Endothelial cell of umbilical vein (primary cell): Measurements from ENCODE around the gene OTUD7B. TPM values are rescaled to one million over a fixed set of nuclear protein-coding genes. Genes with fewer than 3 reads are reported as not detected.

Source experiments
- BruUV-seq: library from RNA; stranded (reverse); fragments of 400-500 nt; replicated peaks from 2 replicates; lab custom pipeline; 2021; lab: Mats Ljungman, UMichigan
- CTCF ChIA-PET: fragments of 300-600, 350-600 bp; sonication (Branson Sonifier 250); formaldehyde crosslinking; loops from one replicate; lab custom pipeline; 2021; ENCODE audit warnings: antibody characterized with exemption, inconsistent platforms; lab: Charles Lee
- POLR2A ChIA-PET: fragments of 300-600, 350-600 bp; sonication (Branson Sonifier 250); formaldehyde crosslinking; loops from one replicate; lab custom pipeline; 2021; ENCODE audit warnings: antibody characterized with exemption, inconsistent platforms; lab: Charles Lee
- DNase-seq: peaks from one replicate; pipeline ENCODE4 v3.0.0-alpha.2; 2011; ENCODE audit warnings: low read depth, low spot score
- FAIRE-seq: peaks from 2 replicates; lab custom pipeline; 2011; peaks lifted over from hg19 to GRCh38; lab: Jason Lieb, UNC
- H2AFZ ChIP-seq: 2 replicates; pipeline ENCODE4 v1.6.0; 2012; ENCODE audit warnings: low read depth, low read length, control low read depth, inconsistent platforms
- H3K27ac ChIP-seq: 2 replicates; pipeline ENCODE4 v1.5.1; 2011; ENCODE audit warnings: low read depth, mild to moderate bottlenecking, control low read depth, low read length, moderate library complexity; ENCODE audit not compliant: insufficient read depth
- H3K27me3 ChIP-seq, 2 experiments: 2 replicates each; pipeline versions ENCODE4 v1.6.0 to v1.6.1; 2011; ENCODE audit warnings: low read length in 2 of 2, mixed read lengths in 1 of 2; ENCODE audit not compliant: control insufficient read depth in 2 of 2, insufficient read depth in 2 of 2
- H3K36me3 ChIP-seq, 2 experiments: 2 replicates in 1 of 2; 3 replicates in 1 of 2; pipeline ENCODE4 v1.5.1; 2011; ENCODE audit warnings: low read length in 2 of 2, mild to moderate bottlenecking in 1 of 2, moderate library complexity in 1 of 2; ENCODE audit not compliant: control insufficient read depth in 2 of 2, insufficient read depth in 2 of 2; ENCODE audit errors: extremely low read depth in 1 of 2
- H3K4me1 ChIP-seq: 3 replicates; pipeline ENCODE4 v1.5.1; 2011; ENCODE audit warnings: mild to moderate bottlenecking, low read length; ENCODE audit not compliant: control insufficient read depth, insufficient read depth; ENCODE audit errors: extremely low read depth
- H3K4me2 ChIP-seq: 2 replicates; pipeline ENCODE4 v1.6.1; 2011; ENCODE audit warnings: low read length, control low read depth, mixed read lengths; ENCODE audit not compliant: insufficient read depth
- H3K4me3 ChIP-seq, 3 experiments: fragments of 200-600 bp in 1 of 3; sonication (generic), shearing (Covaris generic) in 1 of 3; replicated peaks in 1 of 3; 2 replicates each; pipeline ENCODE4 v1.5.1; 2011 to 2016; ENCODE audit warnings: control low read depth in 3 of 3, low read length in 3 of 3, mild to moderate bottlenecking in 2 of 3, inconsistent platforms in 1 of 3, low read depth in 1 of 3, moderate library complexity in 1 of 3; ENCODE audit not compliant: insufficient read depth in 1 of 3
- H3K79me2 ChIP-seq: 2 replicates; pipeline ENCODE4 v1.6.0; 2012; ENCODE audit warnings: low read length, inconsistent platforms; ENCODE audit not compliant: control insufficient read depth, insufficient read depth
- H3K9ac ChIP-seq: replicated peaks from 2 replicates; pipeline ENCODE3; 2011; ENCODE audit warnings: low read length, control low read depth; ENCODE audit not compliant: insufficient read depth; ENCODE audit errors: extremely low read depth
- H3K9me1 ChIP-seq: replicated peaks from 3 replicates; pipeline ENCODE4 v1.6.0; 2011; ENCODE audit warnings: mild to moderate bottlenecking, low read length; ENCODE audit not compliant: control insufficient read depth, insufficient read depth; ENCODE audit errors: extremely low read depth
- H3K9me3 ChIP-seq: replicated peaks from 2 replicates; pipeline ENCODE4 v1.5.1; 2012; ENCODE audit warnings: low read length, inconsistent platforms; ENCODE audit not compliant: control insufficient read depth, insufficient read depth
- H4K20me1 ChIP-seq: replicated peaks from 2 replicates; pipeline ENCODE3; 2011; ENCODE audit warnings: mild to moderate bottlenecking, low read length; ENCODE audit not compliant: control insufficient read depth, insufficient read depth; ENCODE audit errors: extremely low read depth
- EZH2 ChIP-seq: IDR thresholded peaks from 2 replicates; pipeline ENCODE4 v1.6.1; 2012; ENCODE audit warnings: borderline replicate concordance, low read depth, mild to moderate bottlenecking, moderate library complexity, low read length, inconsistent platforms; ENCODE audit not compliant: severe bottlenecking
- FOS ChIP-seq: IDR thresholded peaks from 2 replicates; pipeline ENCODE4 v1.6.1; 2011; ENCODE audit warnings: mild to moderate bottlenecking, low read length, moderate library complexity, borderline replicate concordance; ENCODE audit not compliant: insufficient read depth
- GATA2 ChIP-seq: IDR thresholded peaks from 2 replicates; pipeline ENCODE4 v1.7.0; 2011; ENCODE audit warnings: low read depth, mild to moderate bottlenecking, moderate library complexity, mixed read lengths, low read length; ENCODE audit not compliant: insufficient read length, insufficient read depth
- JUN ChIP-seq: IDR thresholded peaks from 2 replicates; pipeline ENCODE4 v1.6.1; 2011; ENCODE audit warnings: borderline replicate concordance, low read depth; ENCODE audit not compliant: insufficient read length, insufficient read depth
- MYC ChIP-seq: IDR thresholded peaks from one replicate; pipeline ENCODE4 v1.6.1; 2011; ENCODE audit warnings: mild to moderate bottlenecking, low read depth, low read length
- POLR2A ChIP-seq: IDR thresholded peaks from 2 replicates; pipeline ENCODE4 v1.6.1; 2012; ENCODE audit warnings: low read depth, mild to moderate bottlenecking, control low read depth, low read length
- POLR2AphosphoS5 ChIP-seq: IDR thresholded peaks from 2 replicates; pipeline ENCODE4 v1.6.1; 2012; ENCODE audit warnings: low read depth, mild to moderate bottlenecking, control low read depth, low read length, moderate library complexity; ENCODE audit not compliant: insufficient read depth
- dilution Hi-C: fragments of 300-500 bp; cut with MboI; formaldehyde crosslinking; loops from one replicate; pipeline ENCODE4 v1.15.0; 2019; ENCODE audit warnings: low sequenced_read_pairs; ENCODE audit not compliant: extremely low pct_ligation_motif_present
- intact Hi-C: fragments of 100-400 bp; cut with micrococcal nuclease; formaldehyde crosslinking; loops from one replicate; pipeline ENCODE4 v1.10.0; 2022
- polyA plus RNA-seq, 4 experiments: library from polyadenylated mRNA; depleted of rRNA in 3 of 4; stranded (reverse) in 3 of 4; unstranded in 1 of 4; fragments of >200 nt; gene quantifications; 2 replicates each; pipeline versions ENCODE4 v1.2.1 to v1.2.3, GENCODE V29; 2011 to 2012; ENCODE audit warnings: missing spikeins in 1 of 4
- total RNA-seq: library from RNA; stranded (reverse); gene quantifications from 2 replicates; pipeline ENCODE4 v1.2.3, GENCODE V29; 2021
- TF ChIP-seq, protein P1 (sequence below): IDR thresholded peaks from 2 replicates; pipeline ENCODE4 v1.6.1; 2011; ENCODE audit not compliant: insufficient read depth, insufficient read length
- TF ChIP-seq, protein P2 (sequence below), 2 donors: IDR thresholded peaks; 1 replicate in 1 of 2; 2 replicates in 1 of 2; pipeline ENCODE4 v1.5.1; 2011; ENCODE audit warnings: low read length in 2 of 2, mild to moderate bottlenecking in 2 of 2, moderate library complexity in 2 of 2, control low read depth in 1 of 2, inconsistent platforms in 1 of 2, low read depth in 1 of 2; ENCODE audit not compliant: insufficient read depth in 1 of 2; ENCODE audit errors: extremely low read depth in 1 of 2

Gene OTUD7B
- total and polyA plus RNA-seq, 2 donors (not counting 3 experiments of a cell fraction or from before 2014, with no cell fraction given), result 4.3 to 22.8 TPM

DNA sequence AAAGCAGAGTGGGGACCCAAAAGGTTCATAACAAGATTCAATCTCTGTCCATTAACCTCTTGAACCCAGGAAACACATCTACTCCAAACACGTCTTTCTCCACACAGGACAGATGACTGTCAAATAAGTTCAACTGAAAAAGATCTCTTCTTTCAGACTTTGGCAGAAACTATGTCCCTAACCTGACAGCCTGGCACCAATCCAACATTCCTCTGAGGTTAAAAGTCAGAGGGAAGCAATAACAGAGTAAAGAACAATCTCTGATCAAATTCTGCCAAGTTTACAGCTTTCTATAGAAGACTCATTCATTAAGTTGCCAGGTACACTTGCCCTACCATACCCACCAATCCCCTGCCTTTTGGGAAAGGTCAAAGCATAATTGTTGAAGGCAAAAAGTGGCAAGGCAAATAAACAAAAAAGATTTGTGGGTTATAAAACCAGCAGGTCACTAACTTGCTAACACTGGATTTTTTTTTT is 31.9 kb downstream of the OTUD7B start:
- Histone ChIP-seq H3K9ac (no peak overlapping the region), H3K4me3 (no peak overlapping the region), H3K9me1 (no peaks in the 10 kb centered on the region), H3K27me3 (no peaks in the 10 kb centered on the region), H3K4me1 (peaks cover 9% of the 10 kb centered on the region), H4K20me1 (peaks cover 5% of the 10 kb centered on the region), H3K4me2 (no peak overlapping the region), H3K79me2 (peaks cover 25% of the 10 kb centered on the region), H3K36me3 (peaks cover 2 to 3% of the 10 kb centered on the region in 2 experiments), H3K27ac (no peak overlapping the region), H3K9me3 (no peaks in the 10 kb centered on the region), H2AFZ (no peak overlapping the region)
- intact Hi-C loops, result no loop called here
- dilution Hi-C loops, result no loop called here
- ChIA-PET CTCF (interaction anchor here (1.0 to 3.1 kb wide), 4 partner anchors 17 to 191 kb away, joined by 3 to 10 read pairs (median 5); no protein-coding TSS in a partner anchor), POLR2A (interaction anchor here (0.6 kb wide), 1 partner anchor 185 kb away, joined by 3 read pairs; no protein-coding TSS in a partner anchor)
- peak; percentile 46 for FAIRE-seq
- TF ChIP-seq, protein P1, sequence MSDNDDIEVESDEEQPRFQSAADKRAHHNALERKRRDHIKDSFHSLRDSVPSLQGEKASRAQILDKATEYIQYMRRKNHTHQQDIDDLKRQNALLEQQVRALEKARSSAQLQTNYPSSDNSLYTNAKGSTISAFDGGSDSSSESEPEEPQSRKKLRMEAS, result no peak
- no peak for TF ChIP-seq POLR2AphosphoS5
- TF ChIP-seq JUN, result no peak
- no peak for TF ChIP-seq EZH2
- no peak for TF ChIP-seq FOS
- no peak for TF ChIP-seq MYC
- TF ChIP-seq POLR2A, result no peak
- no peak for TF ChIP-seq GATA2
- TF ChIP-seq, protein P2, sequence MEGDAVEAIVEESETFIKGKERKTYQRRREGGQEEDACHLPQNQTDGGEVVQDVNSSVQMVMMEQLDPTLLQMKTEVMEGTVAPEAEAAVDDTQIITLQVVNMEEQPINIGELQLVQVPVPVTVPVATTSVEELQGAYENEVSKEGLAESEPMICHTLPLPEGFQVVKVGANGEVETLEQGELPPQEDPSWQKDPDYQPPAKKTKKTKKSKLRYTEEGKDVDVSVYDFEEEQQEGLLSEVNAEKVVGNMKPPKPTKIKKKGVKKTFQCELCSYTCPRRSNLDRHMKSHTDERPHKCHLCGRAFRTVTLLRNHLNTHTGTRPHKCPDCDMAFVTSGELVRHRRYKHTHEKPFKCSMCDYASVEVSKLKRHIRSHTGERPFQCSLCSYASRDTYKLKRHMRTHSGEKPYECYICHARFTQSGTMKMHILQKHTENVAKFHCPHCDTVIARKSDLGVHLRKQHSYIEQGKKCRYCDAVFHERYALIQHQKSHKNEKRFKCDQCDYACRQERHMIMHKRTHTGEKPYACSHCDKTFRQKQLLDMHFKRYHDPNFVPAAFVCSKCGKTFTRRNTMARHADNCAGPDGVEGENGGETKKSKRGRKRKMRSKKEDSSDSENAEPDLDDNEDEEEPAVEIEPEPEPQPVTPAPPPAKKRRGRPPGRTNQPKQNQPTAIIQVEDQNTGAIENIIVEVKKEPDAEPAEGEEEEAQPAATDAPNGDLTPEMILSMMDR (IDR thresholded peaks at IDR 0.05; ENCODE audit: extremely low read depth in 1 of 2, insufficient read depth in 1 of 2, low read depth in 1 of 2, low read length in 2 of 2), result no peak
- peak; percentile 33 for DNase-seq
- BruUV-seq, result no TSS peak
